AG09309 (cell line): ENCODE results near the gene DPYD.

Experiments
- DNase-seq: peaks from one replicate; pipeline ENCODE4 v3.0.0-alpha.2; 2010; ENCODE audit warnings: low read depth
- H3K4me3 ChIP-seq: 2 replicates; pipeline ENCODE4 v1.5.1; 2011; ENCODE audit warnings: mild to moderate bottlenecking, low read depth, low read length, moderate library complexity; ENCODE audit not compliant: control insufficient read depth
- CTCF ChIP-seq: IDR thresholded peaks from 2 replicates; pipeline ENCODE4 v1.5.1; 2011; ENCODE audit warnings: mild to moderate bottlenecking, low read depth, low read length, inconsistent platforms; ENCODE audit not compliant: insufficient read depth, control insufficient read depth; ENCODE audit errors: missing control alignments

Gene DPYD

DNA sequence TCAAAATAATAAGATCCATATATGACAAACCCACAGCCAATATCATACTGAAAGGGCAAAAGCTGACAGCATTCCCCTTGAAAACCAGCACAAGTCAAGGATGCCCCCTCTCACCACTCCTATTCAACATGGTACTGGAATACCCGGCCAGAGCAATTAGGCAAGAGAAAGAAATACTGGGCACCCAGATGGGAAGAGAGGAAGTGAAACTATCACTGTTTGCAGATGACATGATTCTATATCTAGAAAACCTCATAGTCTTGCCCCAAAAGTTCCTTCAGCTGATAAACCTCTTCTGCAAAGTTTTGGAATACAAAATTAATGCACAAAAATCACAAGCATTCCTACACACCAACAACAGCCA lies 756.6 kb downstream of the DPYD start:
- no peak for DNase-seq
- H3K4me3 ChIP-seq, result no peak overlapping the region
- no peak for TF ChIP-seq CTCF

GRCh38 chr1:97163591-97164275 lies 757.1 kb downstream of the DPYD start:
- TF ChIP-seq CTCF, result no peak
- H3K4me3 ChIP-seq, result no peak overlapping the region
- no peak for DNase-seq

DNA sequence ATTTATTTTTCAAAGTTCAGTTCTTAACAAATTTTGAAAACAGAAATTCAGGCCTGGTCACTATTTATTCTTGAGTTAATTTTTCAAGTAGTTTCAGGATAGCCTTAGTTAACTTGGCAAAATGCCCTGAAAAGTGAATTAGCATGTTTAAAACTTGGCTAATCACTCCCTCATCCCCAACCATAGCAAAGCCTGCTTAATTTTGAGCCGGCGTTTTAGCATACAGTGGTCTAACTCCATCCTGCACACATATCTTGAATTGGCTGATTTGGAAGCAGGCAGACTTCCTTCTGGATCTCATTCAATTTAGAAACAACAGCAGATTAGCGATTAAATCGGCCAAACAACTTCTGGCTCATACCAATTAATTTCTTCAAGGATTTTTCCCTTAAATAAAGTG lies 760.0 kb downstream of the DPYD start:
- TF ChIP-seq CTCF, result no peak
- no peak overlapping the region for H3K4me3 ChIP-seq
- DNase-seq, result no peak

DNA sequence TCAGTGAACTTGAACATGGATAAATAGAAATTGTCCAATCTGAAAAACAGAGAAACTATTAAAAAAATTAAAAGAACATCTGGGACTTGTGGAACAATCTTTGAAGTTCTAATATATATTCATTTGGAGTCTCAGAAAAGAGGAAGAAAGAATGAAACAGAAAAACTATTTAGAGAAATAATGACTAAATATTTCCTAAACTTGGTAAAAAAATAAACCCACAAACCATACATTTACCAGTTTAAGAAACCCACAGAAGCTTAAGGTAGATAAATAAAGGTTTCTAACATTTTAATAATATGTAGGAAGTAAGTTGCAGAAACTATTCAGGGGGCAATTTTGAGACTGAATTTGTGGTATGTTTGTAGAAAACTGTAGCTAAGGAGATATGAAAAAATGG lies 761.5 kb downstream of the DPYD start:
- no peak for TF ChIP-seq CTCF
- no peak overlapping the region for H3K4me3 ChIP-seq

GRCh38 chr1:97158691-97159096 lies 762.1 kb downstream of the DPYD start:
- no peak for DNase-seq
- no peak for TF ChIP-seq CTCF

More for the DNA sequence above, 761.5 kb downstream of the DPYD start:
- no peak for DNase-seq

GRCh38 chr1:97157991-97158390 lies 762.8 kb downstream of the DPYD start:
- no peak for TF ChIP-seq CTCF
- H3K4me3 ChIP-seq, result no peak overlapping the region
- no peak for DNase-seq

More at GRCh38 chr1:97158691-97159096, 762.1 kb downstream of the DPYD start:
- no peak overlapping the region for H3K4me3 ChIP-seq
